Measurements from ENCODE around the gene FCSK. TPM values are rescaled to one million over a fixed set of nuclear protein-coding genes. Genes with fewer than 3 reads are reported as not detected.
A peak's percentile ranks its signal among the peaks of the same experiment; 100 is the strongest.

Gene FCSK
- total RNA-seq, 2 experiments from 2014 or later = 24.3 to 26.0 TPM

DNA sequence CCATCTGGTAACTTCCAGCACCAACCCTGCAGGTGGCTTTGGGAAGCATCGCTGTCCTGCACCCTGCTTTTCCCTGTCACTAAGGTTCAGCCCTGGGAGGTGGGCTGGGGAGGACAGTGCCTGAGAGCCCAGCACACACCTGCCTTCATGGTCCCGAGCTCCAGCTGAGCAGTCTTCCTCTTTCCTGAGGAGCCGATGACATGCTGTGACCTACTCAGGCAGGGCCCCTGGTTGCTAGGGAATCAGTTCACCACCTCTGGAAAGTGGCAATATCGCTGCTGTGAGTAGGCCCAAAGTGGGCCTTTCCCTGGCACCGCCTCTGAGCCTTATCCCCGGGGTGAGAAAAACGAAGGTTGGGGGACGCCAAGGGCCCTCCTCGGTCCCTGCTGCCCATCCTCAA, 33.4 kb upstream of the FCSK start:
- DNase-seq (no peak), ATAC-seq (ENCODE audit: low read depth) (no peak)
- no peak overlapping the region for H3K4me3 Mint-ChIP-seq
- H3K4me1 Mint-ChIP-seq = peaks cover 41% of the 10 kb centered on the region
- peaks cover 19% of the 10 kb centered on the region for H3K36me3 Mint-ChIP-seq
- POLR2A ChIA-PET = no interaction called here
- H3K27me3 Mint-ChIP-seq = no peaks in the 10 kb centered on the region
- H3K27ac Mint-ChIP-seq = no peak overlapping the region
- no peaks in the 10 kb centered on the region for H3K9me3 Mint-ChIP-seq

DNA sequence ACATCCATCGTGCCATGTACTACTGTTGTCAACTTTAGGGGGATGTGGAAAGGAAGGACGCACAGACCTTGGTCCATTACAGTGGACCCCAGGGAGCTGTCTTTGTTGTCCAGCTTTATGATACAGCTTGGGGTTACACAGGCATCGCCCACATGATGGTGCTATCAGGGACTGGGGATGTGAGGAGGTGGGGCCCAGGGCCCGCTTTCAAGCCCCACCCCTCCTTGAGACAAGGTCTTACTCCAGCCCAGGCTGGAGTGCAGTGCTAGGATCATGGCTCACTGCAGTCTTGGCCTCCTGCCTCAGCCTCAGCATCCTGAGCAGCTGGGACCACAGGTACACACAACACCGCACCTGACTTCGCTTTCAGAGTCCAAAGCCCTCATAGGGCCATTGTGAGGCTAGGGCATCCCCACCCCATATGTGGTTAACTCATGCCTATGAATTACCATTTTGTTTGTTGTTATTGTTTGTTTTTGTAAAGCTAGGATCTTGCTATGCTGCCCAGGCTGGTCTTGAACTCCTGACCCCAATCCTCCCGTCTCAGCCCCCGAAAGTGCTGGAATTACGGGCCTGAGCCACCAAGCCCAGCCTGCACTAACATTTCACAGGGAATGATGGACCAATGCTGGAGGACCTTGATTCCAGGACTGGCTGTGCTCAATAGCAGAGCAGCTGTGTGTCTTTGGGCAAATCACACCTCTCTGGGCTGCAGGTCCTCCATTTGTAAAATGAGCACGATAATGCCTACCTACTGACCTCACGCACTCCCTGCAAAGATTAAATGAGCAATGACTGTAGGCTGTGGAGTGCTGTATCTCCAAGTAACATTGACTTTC, 32.7 kb upstream of the FCSK start:
- Mint-ChIP-seq H3K27ac (no peak overlapping the region), H3K27me3 (no peaks in the 10 kb centered on the region), H3K9me3 (no peaks in the 10 kb centered on the region), H3K4me1 (peaks cover 39% of the 10 kb centered on the region), H3K4me3 (no peak overlapping the region), H3K36me3 (peaks cover 18% of the 10 kb centered on the region)
- no peak for DNase-seq
- POLR2A ChIA-PET = no interaction called here
- no peak for ATAC-seq (ENCODE audit: low read depth)

DNA sequence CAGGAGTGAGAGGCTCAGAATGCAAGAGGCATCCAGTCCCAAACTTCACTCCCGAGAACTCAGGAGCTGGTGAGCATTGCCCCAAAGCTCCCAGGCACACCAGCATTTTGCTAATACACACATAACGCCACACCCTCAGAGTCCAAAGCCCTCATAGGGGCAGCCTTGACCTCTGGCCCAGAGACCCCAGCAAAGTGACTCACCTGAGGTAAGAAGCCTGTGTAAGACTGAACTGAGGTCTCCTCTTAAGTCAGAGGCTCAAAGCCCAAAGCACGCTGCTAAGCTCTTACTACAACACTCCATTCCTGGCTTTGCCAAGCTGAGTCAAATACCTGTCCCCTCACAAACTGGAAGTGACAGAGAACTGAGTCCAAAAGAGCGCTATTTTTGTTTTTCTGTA, 31.9 kb upstream of the FCSK start:
- no peaks in the 10 kb centered on the region for H3K9me3 Mint-ChIP-seq
- peaks cover 40% of the 10 kb centered on the region for H3K4me1 Mint-ChIP-seq
- H3K27me3 Mint-ChIP-seq = no peaks in the 10 kb centered on the region
- ATAC-seq (ENCODE audit: low read depth) (no peak), DNase-seq (no peak)
- H3K27ac Mint-ChIP-seq = no peak overlapping the region
- peaks cover 20% of the 10 kb centered on the region for H3K36me3 Mint-ChIP-seq
- H3K4me3 Mint-ChIP-seq = no peak overlapping the region
- POLR2A ChIA-PET = no interaction called here

DNA sequence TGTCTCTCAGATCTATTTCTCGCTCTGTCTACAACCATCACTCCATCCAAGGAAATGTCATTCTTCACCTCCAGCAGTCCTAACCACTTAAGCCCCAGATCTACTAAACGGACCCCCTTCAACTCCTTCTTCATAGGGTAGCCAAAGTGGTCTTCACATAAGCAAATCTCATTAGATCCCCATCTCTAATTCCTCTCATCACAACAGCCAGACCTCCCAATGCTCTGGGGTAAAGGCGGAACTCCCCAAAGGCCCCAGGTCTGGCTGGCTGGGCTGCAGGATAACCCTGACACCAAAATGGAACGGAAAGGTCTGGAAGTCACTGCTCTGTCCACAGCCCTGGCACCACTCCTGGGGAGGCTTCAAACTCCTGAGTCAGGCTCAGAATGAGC, 26.6 kb upstream of the FCSK start:
- H3K36me3 Mint-ChIP-seq = peaks cover 17% of the 10 kb centered on the region
- H3K9me3 Mint-ChIP-seq = no peaks in the 10 kb centered on the region
- peak overlapping the region; percentile 36 for H3K4me3 Mint-ChIP-seq
- DNase-seq (no peak), ATAC-seq (ENCODE audit: low read depth) (no peak)
- POLR2A ChIA-PET = interaction anchor here (0.6 to 1.2 kb wide), 4 partner anchors 8 to 95 kb away, joined by 3 to 6 read pairs (median 3); no protein-coding TSS in a partner anchor
- H3K27ac Mint-ChIP-seq = peak overlapping the region; percentile 84
- H3K4me1 Mint-ChIP-seq = peaks cover 41% of the 10 kb centered on the region
- no peaks in the 10 kb centered on the region for H3K27me3 Mint-ChIP-seq

DNA sequence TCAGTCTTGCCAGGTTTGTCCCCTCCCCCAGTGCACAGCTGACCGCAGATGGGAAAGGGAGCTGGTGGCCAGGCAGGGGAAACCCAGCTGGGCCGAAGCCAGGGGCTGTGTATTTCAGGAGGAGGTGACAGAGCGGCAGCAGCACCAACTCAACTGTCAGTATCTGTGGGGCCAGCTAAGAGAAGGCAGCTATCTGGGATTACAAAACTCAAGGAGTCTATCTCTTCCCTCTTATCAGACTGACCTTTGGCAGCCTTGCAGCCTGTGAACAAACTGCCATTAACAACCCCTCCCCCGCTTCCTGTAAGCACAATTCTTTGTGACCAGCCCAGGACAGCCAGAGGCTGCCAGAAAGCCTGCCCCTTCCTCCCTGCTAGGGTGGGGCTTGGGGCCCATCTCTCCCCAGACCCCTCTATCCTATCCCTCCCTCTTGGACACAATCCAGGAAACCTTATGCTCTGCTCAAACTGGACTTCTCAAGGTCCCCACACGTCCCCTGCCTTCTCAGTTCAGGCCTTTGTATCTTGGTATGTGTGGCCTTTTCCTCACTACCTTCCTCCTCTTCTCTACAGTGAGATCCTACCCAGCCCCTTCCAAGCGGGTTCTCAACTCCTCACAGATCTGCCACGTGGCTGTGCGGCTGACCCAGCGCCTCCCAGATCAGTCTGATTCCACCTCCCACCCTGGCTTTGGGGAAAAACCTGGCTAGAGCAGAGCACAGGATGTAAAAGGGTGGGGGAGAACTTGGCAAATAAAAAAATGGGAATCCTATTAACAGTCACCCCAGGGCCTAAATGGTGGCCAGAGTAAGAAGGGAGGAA, 26.0 kb upstream of the FCSK start:
- peak; percentile 30 for ATAC-seq (ENCODE audit: low read depth)
- H3K9me3 Mint-ChIP-seq = no peaks in the 10 kb centered on the region
- peaks cover 44% of the 10 kb centered on the region for H3K4me1 Mint-ChIP-seq
- peaks cover 16% of the 10 kb centered on the region for H3K36me3 Mint-ChIP-seq
- H3K4me3 Mint-ChIP-seq = peak overlapping the region; percentile 36
- H3K27ac Mint-ChIP-seq = peak overlapping the region; percentile 84
- peak; percentile 48 for DNase-seq
- POLR2A ChIA-PET = interaction anchor here (0.6 to 1.2 kb wide), 4 partner anchors 9 to 94 kb away, joined by 3 to 6 read pairs (median 3); no protein-coding TSS in a partner anchor
- H3K27me3 Mint-ChIP-seq = no peaks in the 10 kb centered on the region

DNA sequence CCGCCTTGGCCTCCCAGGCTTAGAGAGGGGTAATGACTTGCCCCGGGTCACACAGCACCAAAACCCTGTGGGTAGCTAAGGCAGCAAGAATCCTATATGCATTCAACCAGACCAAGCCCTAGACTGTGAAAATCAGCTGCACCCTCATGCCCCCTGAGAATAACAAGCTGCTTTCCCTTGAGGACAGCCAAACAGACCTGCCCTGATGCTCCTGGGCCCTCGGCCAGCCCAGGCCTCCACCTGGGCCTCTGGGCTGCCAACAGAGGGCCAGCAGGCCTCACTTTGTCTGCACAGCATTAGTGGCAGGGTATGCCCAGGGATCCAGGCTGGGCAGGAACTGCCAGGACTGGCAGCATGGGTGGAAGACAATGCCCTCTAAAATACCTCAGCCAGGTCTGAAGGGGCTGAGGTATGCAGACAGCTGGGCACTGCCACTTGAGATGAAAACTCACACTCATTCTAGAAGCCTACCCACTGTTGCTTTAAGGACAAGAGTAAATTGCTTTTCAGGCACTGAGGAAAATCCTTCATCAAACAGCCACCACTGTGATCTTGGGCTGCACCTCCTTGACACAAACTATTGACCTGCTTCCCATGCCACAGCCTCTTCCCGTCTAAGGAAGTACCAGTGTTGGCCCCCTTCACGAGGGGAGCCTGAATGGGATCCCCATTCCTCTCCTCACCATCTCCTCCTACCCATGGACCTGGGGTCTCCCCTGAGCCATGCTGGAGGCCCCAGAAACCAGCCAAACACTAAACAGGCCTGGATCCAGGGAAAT, 24.3 kb upstream of the FCSK start:
- POLR2A ChIA-PET = interaction anchor here (4.3 kb wide), 1 partner anchor 12 kb away, joined by 18 read pairs; no protein-coding TSS in a partner anchor
- Mint-ChIP-seq H3K9me3 (no peaks in the 10 kb centered on the region), H3K4me3 (peak overlapping the region; percentile 72), H3K27me3 (no peaks in the 10 kb centered on the region), H3K4me1 (peaks cover 51% of the 10 kb centered on the region), H3K27ac (peak overlapping the region; percentile 87), H3K36me3 (peaks cover 17% of the 10 kb centered on the region)
- DNase-seq (no peak), ATAC-seq (ENCODE audit: low read depth) (no peak)

DNA sequence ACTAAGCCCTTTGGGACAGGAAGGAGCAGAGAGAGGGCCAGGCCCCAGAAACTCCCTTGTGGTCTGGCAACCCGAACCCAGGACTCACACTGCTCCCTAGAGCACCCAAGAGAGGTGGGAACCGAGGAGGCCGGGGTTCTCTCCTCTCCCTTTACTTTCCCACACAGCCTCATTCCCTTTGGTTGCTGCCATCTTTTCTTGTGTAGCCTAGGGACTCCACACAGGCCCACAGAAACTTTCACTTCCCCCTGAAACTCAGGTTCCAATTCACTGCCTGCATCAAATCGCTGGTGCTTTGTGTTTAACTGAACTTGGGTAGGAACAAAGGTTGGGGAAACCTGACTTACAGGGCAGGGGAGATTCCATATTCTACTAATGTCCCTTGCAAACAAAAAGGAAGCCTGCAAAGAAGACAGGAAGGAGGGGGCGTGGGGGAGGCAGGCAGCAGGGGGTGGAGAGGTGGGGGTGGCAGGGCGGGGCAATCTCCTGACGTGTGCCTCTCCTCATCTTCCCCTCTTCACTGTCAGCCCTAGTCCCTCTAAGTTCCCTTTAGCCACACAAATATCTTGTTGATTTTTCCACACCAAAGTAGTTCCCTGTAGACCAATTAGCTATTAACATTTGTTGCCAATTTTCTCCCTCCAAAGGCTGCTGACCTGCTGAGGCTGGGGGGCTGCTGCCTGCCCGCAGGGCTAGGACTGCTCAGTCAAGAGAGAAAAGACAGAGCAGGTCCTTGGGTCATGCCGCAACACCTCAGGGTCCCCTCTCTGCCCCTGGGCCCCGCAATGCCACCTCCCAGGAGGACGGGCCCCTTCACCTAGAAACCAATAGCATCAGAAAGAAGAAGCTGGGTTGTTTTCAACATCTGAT, 23.5 kb upstream of the FCSK start:
- peaks cover 15% of the 10 kb centered on the region for H3K36me3 Mint-ChIP-seq
- peaks cover 51% of the 10 kb centered on the region for H3K4me1 Mint-ChIP-seq
- POLR2A ChIA-PET = interaction anchor here (0.7 to 4.3 kb wide), 5 partner anchors 13 to 52 kb away, joined by 3 to 18 read pairs (median 3); no protein-coding TSS in a partner anchor
- DNase-seq (peak; percentile 43), ATAC-seq (ENCODE audit: low read depth) (peak; percentile 65)
- H3K27ac Mint-ChIP-seq = peak overlapping the region; percentile 87
- peak overlapping the region; percentile 72 for H3K4me3 Mint-ChIP-seq
- H3K27me3 Mint-ChIP-seq = no peaks in the 10 kb centered on the region
- no peaks in the 10 kb centered on the region for H3K9me3 Mint-ChIP-seq

DNA sequence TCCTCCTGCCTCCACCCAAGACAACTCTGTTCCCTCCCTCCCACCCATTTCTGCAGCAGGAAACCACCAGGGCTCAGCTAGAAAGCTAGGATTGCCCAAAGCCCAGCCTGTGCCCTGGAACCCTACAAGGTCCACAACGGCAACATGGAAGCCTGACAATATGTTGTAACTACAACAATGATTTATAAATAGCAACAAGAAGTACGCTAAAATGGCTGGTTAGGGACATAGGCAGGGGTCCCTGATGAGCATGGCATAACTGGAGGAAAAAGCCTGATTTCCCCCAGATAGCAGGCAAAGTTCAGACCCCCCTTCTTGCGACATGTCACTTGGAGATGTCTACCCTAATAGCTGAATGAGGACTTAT, 22.1 kb upstream of the FCSK start:
- peaks cover 59% of the 10 kb centered on the region for H3K4me1 Mint-ChIP-seq
- POLR2A ChIA-PET = interaction anchor here (1.0 to 4.3 kb wide), 3 partner anchors 14 to 52 kb away, joined by 5 to 18 read pairs (median 6); no protein-coding TSS in a partner anchor
- no peaks in the 10 kb centered on the region for H3K9me3 Mint-ChIP-seq
- no peaks in the 10 kb centered on the region for H3K27me3 Mint-ChIP-seq
- H3K27ac Mint-ChIP-seq = peak overlapping the region; percentile 43
- DNase-seq = no peak
- no peak for ATAC-seq (ENCODE audit: low read depth)
- no peak overlapping the region for H3K4me3 Mint-ChIP-seq
- peaks cover 10% of the 10 kb centered on the region for H3K36me3 Mint-ChIP-seq

DNA sequence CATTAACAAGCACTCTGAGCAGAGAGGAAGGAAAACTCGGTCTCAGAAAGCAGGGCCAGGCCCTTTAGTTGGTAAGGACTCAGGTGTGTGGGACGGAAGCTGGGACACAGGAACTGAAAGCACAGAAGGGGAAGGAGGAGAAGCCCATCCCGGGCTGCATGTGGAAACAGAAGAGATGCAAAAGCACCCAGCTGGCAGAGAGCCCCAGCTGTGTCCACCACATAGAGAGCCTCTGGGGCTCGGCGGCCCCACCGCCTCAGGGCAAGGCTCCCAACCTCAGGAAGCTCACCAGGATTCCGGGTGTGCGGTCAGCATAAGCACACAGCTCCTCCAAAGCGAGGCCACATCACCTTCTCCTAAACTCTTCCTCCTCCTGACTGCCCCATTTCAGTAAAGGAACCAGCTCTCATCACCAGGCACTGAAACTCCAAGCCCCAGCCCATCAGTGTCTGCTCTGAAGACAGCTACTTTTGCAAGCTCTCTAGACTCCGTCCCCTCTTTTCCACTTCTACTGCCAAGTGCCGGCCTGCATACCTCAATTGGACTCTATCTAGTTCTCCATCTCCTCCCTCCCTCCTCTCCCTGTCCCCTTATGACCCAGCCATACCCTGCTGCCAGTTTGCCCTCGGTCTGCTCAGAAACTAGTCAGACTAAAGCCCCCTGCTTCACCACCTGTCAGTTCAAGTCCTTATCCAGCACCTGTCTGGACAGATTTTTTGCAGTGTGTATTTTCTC, 21.5 kb upstream of the FCSK start:
- POLR2A ChIA-PET = interaction anchor here (1.0 to 4.3 kb wide), 3 partner anchors 15 to 52 kb away, joined by 5 to 18 read pairs (median 6); no protein-coding TSS in a partner anchor
- H3K27me3 Mint-ChIP-seq = no peaks in the 10 kb centered on the region
- H3K4me1 Mint-ChIP-seq = peaks cover 58% of the 10 kb centered on the region
- H3K9me3 Mint-ChIP-seq = no peaks in the 10 kb centered on the region
- peak overlapping the region; percentile 37 for H3K4me3 Mint-ChIP-seq
- peak overlapping the region; percentile 43 for H3K27ac Mint-ChIP-seq
- DNase-seq (no peak), ATAC-seq (ENCODE audit: low read depth) (no peak)
- H3K36me3 Mint-ChIP-seq = peaks cover 6% of the 10 kb centered on the region

DNA sequence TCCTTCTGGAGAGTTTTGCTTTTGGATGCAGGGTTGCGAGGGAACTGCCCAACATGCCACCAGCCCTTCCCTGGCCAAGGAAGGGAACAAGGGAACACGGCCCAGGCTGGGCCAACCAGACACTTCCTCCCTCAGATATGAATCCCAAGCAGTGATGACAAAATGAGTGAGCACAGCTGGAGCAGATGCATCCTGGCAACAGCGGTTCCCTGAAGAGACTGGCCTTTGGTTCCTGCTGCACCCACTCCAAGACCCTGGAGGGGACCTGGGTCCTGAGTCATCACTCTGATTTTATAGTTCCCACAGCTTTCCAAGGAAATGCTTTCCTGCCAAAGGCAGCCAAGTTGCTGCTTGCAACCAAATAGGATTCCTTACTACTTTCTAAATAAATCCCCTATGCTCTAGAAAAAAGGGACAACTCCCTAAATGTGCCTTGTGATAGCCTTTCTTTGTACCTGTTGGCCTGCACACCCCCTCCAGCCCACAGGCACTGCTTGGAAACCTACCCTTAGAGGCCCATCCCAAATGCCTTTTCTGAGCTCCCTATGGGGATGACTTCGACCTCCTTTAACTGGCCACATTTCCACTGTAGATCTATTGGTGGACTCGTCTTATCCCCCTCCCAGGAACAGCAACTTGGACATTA, 20.8 kb upstream of the FCSK start:
- H3K4me1 Mint-ChIP-seq = peaks cover 56% of the 10 kb centered on the region
- DNase-seq (no peak), ATAC-seq (ENCODE audit: low read depth) (no peak)
- POLR2A ChIA-PET = interaction anchor here (1.9 to 4.3 kb wide), 2 partner anchors 15 to 53 kb away, joined by 6 to 18 read pairs; no protein-coding TSS in a partner anchor
- H3K27me3 Mint-ChIP-seq = no peaks in the 10 kb centered on the region
- H3K9me3 Mint-ChIP-seq = no peaks in the 10 kb centered on the region
- peaks cover 10% of the 10 kb centered on the region for H3K36me3 Mint-ChIP-seq
- H3K27ac Mint-ChIP-seq = peak overlapping the region; percentile 70
- no peak overlapping the region for H3K4me3 Mint-ChIP-seq

DNA sequence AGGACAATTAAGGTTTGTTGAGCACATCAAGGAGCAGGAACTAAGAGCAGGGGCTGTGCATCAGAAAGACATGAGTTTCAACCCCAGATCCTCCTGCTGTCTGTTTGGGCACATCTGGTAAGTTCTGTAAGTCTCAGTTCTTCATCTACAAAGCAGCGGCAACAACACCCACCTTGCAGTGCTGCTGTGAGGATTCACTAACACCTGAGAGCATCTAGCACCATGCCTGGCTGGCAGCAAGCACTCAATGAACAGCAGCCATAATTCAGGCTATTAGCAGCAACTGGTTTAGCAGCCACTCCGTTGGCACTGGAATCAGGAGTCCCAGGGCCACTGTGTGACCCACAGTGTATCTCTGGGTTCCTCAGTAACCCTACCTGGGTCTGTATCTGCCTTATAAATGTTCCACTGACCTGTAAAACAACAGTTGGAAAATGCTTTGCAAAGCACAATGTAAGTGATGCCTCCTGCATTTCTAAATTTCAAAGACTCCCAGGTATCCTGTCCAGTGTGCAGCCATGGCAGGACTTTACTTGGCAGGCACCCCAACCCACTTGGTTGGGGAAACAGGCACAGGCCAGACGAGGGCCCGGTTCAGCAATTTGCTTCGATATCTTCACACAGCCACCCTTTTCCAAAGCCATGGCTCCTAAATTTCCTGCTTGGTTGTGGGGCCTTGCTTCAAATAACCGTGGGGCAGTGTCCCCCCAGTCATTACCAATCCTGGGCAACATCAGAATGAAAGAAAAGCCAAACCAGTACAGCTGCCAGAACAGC, 19.7 kb upstream of the FCSK start:
- DNase-seq = no peak
- Mint-ChIP-seq H3K9me3 (no peaks in the 10 kb centered on the region), H3K27ac (no peak overlapping the region), H3K4me3 (no peak overlapping the region), H3K4me1 (peaks cover 54% of the 10 kb centered on the region), H3K27me3 (no peaks in the 10 kb centered on the region), H3K36me3 (peaks cover 10% of the 10 kb centered on the region)
- POLR2A ChIA-PET = interaction anchor here (4.3 kb wide), 1 partner anchor 17 kb away, joined by 18 read pairs; no protein-coding TSS in a partner anchor
- ATAC-seq (ENCODE audit: low read depth) = no peak
